ENCODE measurements around the gene WWOX. TPM values are rescaled to one million over a fixed set of nuclear protein-coding genes. Genes with fewer than 3 reads are reported as not detected.

Gene WWOX
- total RNA-seq, 1 donor from 2014 or later: 43.2 TPM

- no peaks in the 10 kb centered on the region for H3K27me3 Mint-ChIP-seq
- H3K4me1 Mint-ChIP-seq (ENCODE audit: low read depth): peaks cover 16% of the 10 kb centered on the region
- H3K36me3 Mint-ChIP-seq (ENCODE audit: insufficient read depth): no peaks in the 10 kb centered on the region
- H3K9me3 Mint-ChIP-seq (ENCODE audit: low read depth): no peaks in the 10 kb centered on the region
- no peak overlapping the region for H3K27ac Mint-ChIP-seq
- no peak for DNase-seq (ENCODE audit: low spot score, unreplicated experiment)
- no peak overlapping the region for H3K4me3 Mint-ChIP-seq (ENCODE audit: low read depth)
- TF ChIP-seq CTCF (IDR thresholded peaks at IDR 0.05; ENCODE audit: unreplicated experiment): no peak
Measured at GRCh38 chr16:78502812-78503350, 403.4 kb downstream of the WWOX start.

- TF ChIP-seq CTCF (IDR thresholded peaks at IDR 0.05; ENCODE audit: unreplicated experiment): peak; percentile 92
- no peaks in the 10 kb centered on the region for H3K36me3 Mint-ChIP-seq (ENCODE audit: insufficient read depth)
- H3K9me3 Mint-ChIP-seq (ENCODE audit: low read depth): no peaks in the 10 kb centered on the region
- no peaks in the 10 kb centered on the region for H3K27me3 Mint-ChIP-seq
- peak; percentile 30 for DNase-seq (ENCODE audit: low spot score, unreplicated experiment)
- H3K4me3 Mint-ChIP-seq (ENCODE audit: low read depth): no peak overlapping the region
- peaks cover 16% of the 10 kb centered on the region for H3K4me1 Mint-ChIP-seq (ENCODE audit: low read depth)
- H3K27ac Mint-ChIP-seq: no peak overlapping the region
Measured at GRCh38 chr16:78503602-78504001, 404.1 kb downstream of the WWOX start.

- Mint-ChIP-seq H3K4me1 (ENCODE audit: low read depth) (peaks cover 16% of the 10 kb centered on the region), H3K27me3 (no peaks in the 10 kb centered on the region), H3K36me3 (ENCODE audit: insufficient read depth) (no peaks in the 10 kb centered on the region), H3K9me3 (ENCODE audit: low read depth) (no peaks in the 10 kb centered on the region), H3K4me3 (ENCODE audit: low read depth) (no peak overlapping the region), H3K27ac (peak overlapping the region; percentile 28)
- DNase-seq (ENCODE audit: low spot score, unreplicated experiment): no peak
- no peak for TF ChIP-seq CTCF (IDR thresholded peaks at IDR 0.05; ENCODE audit: unreplicated experiment)
Measured at GRCh38 chr16:78504401-78504851, 405.0 kb downstream of the WWOX start.

- H3K27ac Mint-ChIP-seq: no peak overlapping the region
- H3K9me3 Mint-ChIP-seq (ENCODE audit: low read depth): no peaks in the 10 kb centered on the region
- H3K4me3 Mint-ChIP-seq (ENCODE audit: low read depth): no peak overlapping the region
- no peaks in the 10 kb centered on the region for H3K36me3 Mint-ChIP-seq (ENCODE audit: insufficient read depth)
- H3K4me1 Mint-ChIP-seq (ENCODE audit: low read depth): peaks cover 16% of the 10 kb centered on the region
- no peak for TF ChIP-seq CTCF (IDR thresholded peaks at IDR 0.05; ENCODE audit: unreplicated experiment)
- no peak for DNase-seq (ENCODE audit: low spot score, unreplicated experiment)
- no peaks in the 10 kb centered on the region for H3K27me3 Mint-ChIP-seq
Measured at GRCh38 chr16:78505036-78505435, 405.6 kb downstream of the WWOX start.

- DNase-seq (ENCODE audit: low spot score, unreplicated experiment): no peak
- Mint-ChIP-seq H3K36me3 (ENCODE audit: insufficient read depth) (no peaks in the 10 kb centered on the region), H3K4me1 (ENCODE audit: low read depth) (peaks cover 12% of the 10 kb centered on the region), H3K9me3 (ENCODE audit: low read depth) (no peaks in the 10 kb centered on the region), H3K4me3 (ENCODE audit: low read depth) (no peak overlapping the region), H3K27ac (no peak overlapping the region), H3K27me3 (no peaks in the 10 kb centered on the region)
- no peak for TF ChIP-seq CTCF (IDR thresholded peaks at IDR 0.05; ENCODE audit: unreplicated experiment)
Measured at GRCh38 chr16:78505544-78506366, 406.3 kb downstream of the WWOX start.
